ENCODE results near the gene SLC37A3.
A peak's percentile ranks its signal among the peaks of the same experiment; 100 is the strongest.

Gene SLC37A3

DNA sequence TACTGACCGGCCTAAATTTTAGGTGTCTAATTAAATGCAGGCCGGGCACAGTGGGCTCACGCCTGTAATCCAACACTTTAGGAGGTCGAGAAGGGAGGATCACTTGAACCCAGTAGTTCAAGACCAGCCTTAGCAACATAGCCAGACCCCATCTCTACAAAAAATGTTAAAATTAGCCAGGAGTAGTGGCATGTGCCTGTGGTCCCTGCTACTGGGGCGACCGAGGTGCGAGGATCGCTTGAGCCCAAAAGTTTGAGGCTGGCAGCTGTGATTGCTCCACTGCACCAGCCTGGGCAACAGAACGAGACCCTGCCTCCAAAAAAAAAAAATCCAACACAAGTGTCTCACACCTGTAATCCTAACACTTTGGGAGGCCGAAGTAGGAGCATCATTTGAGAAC, 491 bp upstream of the SLC37A3 start:
- H3K27me3 ChIP-seq (ENCODE audit: control insufficient read depth, insufficient read depth, low read length): no peaks in the 10 kb centered on the region
- no peak overlapping the region for H3K9ac ChIP-seq (ENCODE audit: low read length)
- H3K9me3 ChIP-seq (ENCODE audit: control insufficient read depth, insufficient read depth, low read depth, low read length): no peaks in the 10 kb centered on the region
- H3K4me1 ChIP-seq (ENCODE audit: control insufficient read depth, insufficient read depth, low read length): peaks cover 10% of the 10 kb centered on the region
- H3K4me3 ChIP-seq (ENCODE audit: low read depth, low read length): peak overlapping the region; percentile 83
- H3K27ac ChIP-seq (ENCODE audit: low read depth, low read length): no peak overlapping the region
- H3K36me3 ChIP-seq (ENCODE audit: control insufficient read depth, insufficient read depth, low read length): no peaks in the 10 kb centered on the region

DNA sequence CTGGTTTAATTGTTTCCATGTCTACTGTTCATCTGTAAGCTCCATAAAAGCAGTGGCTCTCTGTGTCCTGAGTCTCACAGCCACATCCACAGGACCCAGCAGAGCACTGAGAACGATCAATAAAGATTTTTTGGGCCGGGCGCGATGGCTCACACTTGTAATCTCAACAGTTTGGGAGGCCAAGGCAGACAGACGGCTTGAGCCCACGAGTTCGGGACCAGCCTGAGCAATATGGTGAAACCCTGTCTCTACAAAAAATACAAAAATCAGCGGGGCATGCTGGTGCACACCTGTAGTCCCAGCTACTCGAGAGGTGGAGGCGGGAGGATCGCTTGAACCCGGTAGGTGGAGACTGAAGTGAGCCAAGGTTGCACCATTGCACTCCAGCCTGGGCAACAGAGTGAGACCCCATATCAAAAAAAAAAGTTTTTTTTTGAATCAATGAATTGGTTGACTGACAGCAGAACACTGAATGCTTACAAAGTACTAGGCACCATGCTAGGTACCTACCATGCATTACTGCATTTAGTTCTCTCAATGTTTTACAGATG, 4.5 kb downstream of the SLC37A3 start:
- no peak overlapping the region for H3K4me3 ChIP-seq (ENCODE audit: low read depth, low read length)
- no peak overlapping the region for H3K27ac ChIP-seq (ENCODE audit: low read depth, low read length)
- H3K9me3 ChIP-seq (ENCODE audit: control insufficient read depth, insufficient read depth, low read depth, low read length): no peaks in the 10 kb centered on the region
- peaks cover 16% of the 10 kb centered on the region for H3K4me1 ChIP-seq (ENCODE audit: control insufficient read depth, insufficient read depth, low read length)
- no peaks in the 10 kb centered on the region for H3K36me3 ChIP-seq (ENCODE audit: control insufficient read depth, insufficient read depth, low read length)
- no peak overlapping the region for H3K9ac ChIP-seq (ENCODE audit: low read length)
- no peaks in the 10 kb centered on the region for H3K27me3 ChIP-seq (ENCODE audit: control insufficient read depth, insufficient read depth, low read length)

DNA sequence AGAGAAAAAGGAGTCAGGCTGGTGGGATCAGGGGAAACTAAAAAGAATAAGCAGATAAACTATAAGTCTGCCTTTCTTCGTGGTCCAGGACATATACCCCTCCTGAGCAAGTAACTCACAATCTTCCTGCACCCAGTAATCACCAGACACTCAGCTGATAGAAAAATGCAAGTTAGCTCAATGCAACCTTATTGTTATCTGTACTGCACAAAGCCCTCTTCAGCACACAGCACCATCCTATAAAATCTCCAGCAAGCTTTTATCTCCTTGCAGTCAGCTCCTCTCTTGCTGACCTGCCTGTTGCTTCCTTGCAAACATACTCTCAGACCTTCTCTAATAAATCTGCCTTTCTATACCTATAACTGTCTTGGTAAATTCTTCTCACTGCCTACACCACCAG, 6.7 kb downstream of the SLC37A3 start:
- Histone ChIP-seq H3K9ac (ENCODE audit: low read length) (no peak overlapping the region), H3K4me3 (ENCODE audit: low read depth, low read length) (no peak overlapping the region), H3K36me3 (ENCODE audit: control insufficient read depth, insufficient read depth, low read length) (no peaks in the 10 kb centered on the region), H3K27me3 (ENCODE audit: control insufficient read depth, insufficient read depth, low read length) (no peaks in the 10 kb centered on the region), H3K27ac (ENCODE audit: low read depth, low read length) (no peak overlapping the region), H3K4me1 (ENCODE audit: control insufficient read depth, insufficient read depth, low read length) (peaks cover 16% of the 10 kb centered on the region), H3K9me3 (ENCODE audit: control insufficient read depth, insufficient read depth, low read depth, low read length) (no peaks in the 10 kb centered on the region)

DNA sequence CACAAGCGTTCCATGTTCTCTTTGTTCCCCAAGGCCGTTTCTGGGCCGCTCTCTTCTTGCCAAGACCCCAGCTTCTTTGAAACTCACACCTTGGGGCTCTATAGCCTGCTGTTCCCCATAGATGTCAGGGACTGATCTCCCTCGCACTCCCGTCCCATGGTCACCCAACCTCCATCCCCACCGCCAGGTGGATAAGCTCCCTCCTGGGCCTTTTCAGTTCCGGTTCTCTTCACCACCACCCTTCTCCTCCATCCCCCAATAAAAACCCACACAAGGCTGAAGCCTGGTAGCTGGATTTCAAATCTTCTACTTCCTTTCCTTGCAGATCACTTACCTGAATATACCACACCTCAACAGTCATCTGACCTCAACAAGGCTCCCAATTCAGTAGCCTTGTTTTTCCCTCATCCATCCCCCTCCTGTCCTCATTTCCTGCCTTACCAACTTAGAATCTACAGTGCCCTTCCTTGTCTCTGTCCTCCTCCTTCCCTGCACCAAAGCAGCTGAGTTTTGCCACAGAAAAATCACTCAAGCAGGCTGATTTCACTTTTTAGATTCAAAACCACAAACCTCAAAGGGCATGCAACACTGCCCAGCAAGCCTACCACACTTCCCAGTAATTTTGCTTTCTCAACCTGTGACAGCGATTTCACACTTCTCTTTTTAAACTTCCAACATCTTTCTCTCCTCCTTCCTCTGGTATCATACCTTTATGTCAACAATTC, 7.7 kb downstream of the SLC37A3 start:
- Histone ChIP-seq H3K9ac (ENCODE audit: low read length) (no peak overlapping the region), H3K27me3 (ENCODE audit: control insufficient read depth, insufficient read depth, low read length) (no peaks in the 10 kb centered on the region), H3K4me3 (ENCODE audit: low read depth, low read length) (no peak overlapping the region), H3K27ac (ENCODE audit: low read depth, low read length) (no peak overlapping the region), H3K9me3 (ENCODE audit: control insufficient read depth, insufficient read depth, low read depth, low read length) (no peaks in the 10 kb centered on the region), H3K4me1 (ENCODE audit: control insufficient read depth, insufficient read depth, low read length) (peaks cover 16% of the 10 kb centered on the region), H3K36me3 (ENCODE audit: control insufficient read depth, insufficient read depth, low read length) (no peaks in the 10 kb centered on the region; the same call in 1 of the 2 replicates)

- peaks cover 16% of the 10 kb centered on the region for H3K4me1 ChIP-seq (ENCODE audit: control insufficient read depth, insufficient read depth, low read length)
- no peak overlapping the region for H3K9ac ChIP-seq (ENCODE audit: low read length)
- no peak overlapping the region for H3K4me3 ChIP-seq (ENCODE audit: low read depth, low read length)
- no peak overlapping the region for H3K27ac ChIP-seq (ENCODE audit: low read depth, low read length)
- no peaks in the 10 kb centered on the region for H3K27me3 ChIP-seq (ENCODE audit: control insufficient read depth, insufficient read depth, low read length)
- H3K9me3 ChIP-seq (ENCODE audit: control insufficient read depth, insufficient read depth, low read depth, low read length): no peaks in the 10 kb centered on the region
- H3K36me3 ChIP-seq (ENCODE audit: control insufficient read depth, insufficient read depth, low read length): no peaks in the 10 kb centered on the region; the same call in none of the 2 replicates
Measured at GRCh38 chr7:140390034-140390433, 8.3 kb downstream of the SLC37A3 start.

GRCh38 chr7:140389445-140389844, 8.9 kb downstream of the SLC37A3 start:
- Histone ChIP-seq H3K4me1 (ENCODE audit: control insufficient read depth, insufficient read depth, low read length) (peaks cover 16% of the 10 kb centered on the region), H3K27me3 (ENCODE audit: control insufficient read depth, insufficient read depth, low read length) (no peaks in the 10 kb centered on the region), H3K27ac (ENCODE audit: low read depth, low read length) (no peak overlapping the region), H3K36me3 (ENCODE audit: control insufficient read depth, insufficient read depth, low read length) (no peaks in the 10 kb centered on the region; the same call in none of the 2 replicates), H3K9me3 (ENCODE audit: control insufficient read depth, insufficient read depth, low read depth, low read length) (no peaks in the 10 kb centered on the region), H3K9ac (ENCODE audit: low read length) (no peak overlapping the region), H3K4me3 (ENCODE audit: low read depth, low read length) (no peak overlapping the region)

DNA sequence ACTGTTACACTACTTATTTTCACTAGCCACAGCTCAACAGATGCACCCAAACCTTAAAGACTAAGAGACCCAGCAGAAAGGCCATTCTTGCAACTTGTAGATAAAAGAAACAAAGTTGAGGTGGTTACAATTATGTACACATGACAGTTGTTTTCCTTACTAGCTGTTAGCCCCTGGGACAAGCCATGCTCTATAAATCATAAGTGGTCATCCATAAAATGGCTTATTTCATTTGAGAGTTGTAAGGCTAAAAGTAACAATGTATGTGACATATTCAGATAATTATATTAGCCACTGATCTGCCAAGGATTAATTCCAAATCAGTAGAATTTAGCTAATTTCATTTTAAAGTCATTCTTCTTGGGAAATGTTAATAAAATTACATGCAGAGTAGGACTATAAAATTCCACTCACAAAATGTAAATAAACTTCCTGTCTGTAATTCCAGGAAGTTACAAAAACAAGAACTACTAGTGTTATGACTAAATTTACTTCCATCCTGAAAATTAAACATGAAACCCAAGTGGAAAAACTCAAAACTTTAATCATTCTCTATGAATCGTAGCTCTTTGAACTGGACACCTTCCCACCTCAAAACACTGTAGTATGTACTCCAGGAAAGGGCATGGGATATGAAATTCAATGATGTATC, 13.3 kb downstream of the SLC37A3 start:
- Histone ChIP-seq H3K4me3 (ENCODE audit: low read depth, low read length) (no peak overlapping the region), H3K27ac (ENCODE audit: low read depth, low read length) (no peak overlapping the region; the same call in 1 of the 2 replicates), H3K36me3 (ENCODE audit: control insufficient read depth, insufficient read depth, low read length) (peaks cover 21% of the 10 kb centered on the region), H3K4me1 (ENCODE audit: control insufficient read depth, insufficient read depth, low read length) (no peaks in the 10 kb centered on the region), H3K9me3 (ENCODE audit: control insufficient read depth, insufficient read depth, low read depth, low read length) (no peaks in the 10 kb centered on the region), H3K9ac (ENCODE audit: low read length) (no peak overlapping the region), H3K27me3 (ENCODE audit: control insufficient read depth, insufficient read depth, low read length) (no peaks in the 10 kb centered on the region)

DNA sequence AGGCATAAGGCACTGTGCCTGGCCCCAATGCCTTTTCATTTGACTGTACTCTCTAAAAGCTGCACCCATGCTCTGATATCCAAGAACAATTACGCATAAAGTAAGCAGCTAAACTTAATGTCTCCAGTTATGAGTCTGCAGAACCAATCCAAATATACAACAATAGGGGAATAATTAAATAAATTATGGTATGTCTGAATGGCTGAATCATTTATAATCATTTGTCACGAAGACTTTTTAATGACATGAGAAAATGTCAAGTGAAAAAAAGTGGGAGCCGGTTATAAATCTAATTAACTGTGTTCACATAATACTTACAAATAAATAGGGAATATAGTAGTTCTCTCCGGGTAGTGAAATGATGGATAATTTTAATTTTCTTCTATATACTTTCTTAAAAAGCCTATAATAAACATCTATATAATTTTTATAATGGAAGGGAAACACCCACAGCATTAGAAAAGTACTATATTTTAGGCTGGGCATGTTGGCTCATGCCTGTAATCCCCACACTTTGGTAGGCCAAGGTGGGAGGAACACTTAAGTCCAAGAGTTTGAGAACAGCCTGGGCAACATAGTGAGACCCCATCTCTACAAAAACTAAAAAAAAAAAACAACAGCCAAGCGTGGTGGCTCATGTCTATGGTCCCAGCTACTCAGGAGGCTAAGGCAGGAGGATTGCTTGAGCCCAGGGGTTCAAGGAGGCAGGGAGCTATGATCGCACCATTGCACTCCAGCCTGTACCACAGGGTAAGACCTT, 14.2 kb downstream of the SLC37A3 start:
- Histone ChIP-seq H3K9ac (ENCODE audit: low read length) (no peak overlapping the region), H3K4me3 (ENCODE audit: low read depth, low read length) (no peak overlapping the region), H3K36me3 (ENCODE audit: control insufficient read depth, insufficient read depth, low read length) (peaks cover 29% of the 10 kb centered on the region), H3K27ac (ENCODE audit: low read depth, low read length) (no peak overlapping the region), H3K4me1 (ENCODE audit: control insufficient read depth, insufficient read depth, low read length) (no peaks in the 10 kb centered on the region), H3K27me3 (ENCODE audit: control insufficient read depth, insufficient read depth, low read length) (no peaks in the 10 kb centered on the region), H3K9me3 (ENCODE audit: control insufficient read depth, insufficient read depth, low read depth, low read length) (no peaks in the 10 kb centered on the region)

DNA sequence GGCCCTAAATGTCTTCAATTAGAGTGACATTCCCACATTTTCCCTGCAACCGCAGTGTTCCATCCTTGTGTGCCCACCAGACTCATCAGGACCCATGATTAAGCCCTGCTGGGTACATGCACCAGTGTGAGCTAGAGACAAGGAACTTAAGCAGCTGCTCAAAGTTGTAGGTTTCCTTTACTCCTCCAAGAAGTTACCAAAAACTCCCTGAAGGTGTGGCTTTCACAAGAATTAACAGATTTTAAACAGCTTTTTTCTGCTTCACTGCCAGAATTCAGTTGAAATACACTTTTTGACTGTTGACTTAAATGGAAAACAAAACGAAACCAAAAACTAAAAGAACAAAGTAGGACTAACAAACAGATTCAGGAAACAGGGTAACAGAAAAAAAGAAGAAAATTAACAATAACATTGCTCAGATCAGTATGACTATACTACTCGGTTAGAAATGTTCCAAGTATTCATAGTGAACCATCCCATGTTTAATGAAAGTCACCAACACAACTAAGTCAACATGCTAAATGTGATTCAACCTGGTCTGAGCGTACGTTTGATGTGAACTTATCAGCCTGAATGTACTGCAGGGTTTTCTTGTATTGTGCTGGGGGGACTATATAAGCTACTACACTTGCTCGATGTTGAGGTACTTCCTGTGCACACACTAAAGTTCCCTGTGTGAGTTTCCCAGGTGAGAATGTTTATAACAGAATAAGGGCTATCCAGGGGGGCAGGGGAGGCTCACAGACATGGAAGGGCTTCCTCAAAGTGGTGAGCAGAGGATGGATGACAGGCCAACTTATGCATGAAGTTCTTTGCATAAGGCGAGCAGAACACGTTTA, 22.2 kb downstream of the SLC37A3 start:
- H3K27me3 ChIP-seq (ENCODE audit: control insufficient read depth, insufficient read depth, low read length): no peaks in the 10 kb centered on the region
- H3K27ac ChIP-seq (ENCODE audit: low read depth, low read length): no peak overlapping the region
- no peaks in the 10 kb centered on the region for H3K4me1 ChIP-seq (ENCODE audit: control insufficient read depth, insufficient read depth, low read length)
- no peak overlapping the region for H3K9ac ChIP-seq (ENCODE audit: low read length)
- H3K4me3 ChIP-seq (ENCODE audit: low read depth, low read length): no peak overlapping the region
- no peaks in the 10 kb centered on the region for H3K9me3 ChIP-seq (ENCODE audit: control insufficient read depth, insufficient read depth, low read depth, low read length)
- H3K36me3 ChIP-seq (ENCODE audit: control insufficient read depth, insufficient read depth, low read length): peaks cover 50% of the 10 kb centered on the region

- Histone ChIP-seq H3K36me3 (ENCODE audit: control insufficient read depth, insufficient read depth, low read length) (peaks cover 48% of the 10 kb centered on the region), H3K9ac (ENCODE audit: low read length) (no peak overlapping the region), H3K27ac (ENCODE audit: low read depth, low read length) (no peak overlapping the region)
Measured at GRCh38 chr7:140375323-140375722, 23.0 kb downstream of the SLC37A3 start.

More at GRCh38 chr7:140375323-140375722, 23.0 kb downstream of the SLC37A3 start:
- H3K27me3 ChIP-seq (ENCODE audit: control insufficient read depth, insufficient read depth, low read length): no peaks in the 10 kb centered on the region
- no peaks in the 10 kb centered on the region for H3K4me1 ChIP-seq (ENCODE audit: control insufficient read depth, insufficient read depth, low read length)
- H3K9me3 ChIP-seq (ENCODE audit: control insufficient read depth, insufficient read depth, low read depth, low read length): no peaks in the 10 kb centered on the region
- no peak overlapping the region for H3K4me3 ChIP-seq (ENCODE audit: low read depth, low read length)
